ENCODE measurements around the gene EIF2B2.
A peak's percentile ranks its signal among the peaks of the same experiment; 100 is the strongest.

EIF2B2 gene

DNA sequence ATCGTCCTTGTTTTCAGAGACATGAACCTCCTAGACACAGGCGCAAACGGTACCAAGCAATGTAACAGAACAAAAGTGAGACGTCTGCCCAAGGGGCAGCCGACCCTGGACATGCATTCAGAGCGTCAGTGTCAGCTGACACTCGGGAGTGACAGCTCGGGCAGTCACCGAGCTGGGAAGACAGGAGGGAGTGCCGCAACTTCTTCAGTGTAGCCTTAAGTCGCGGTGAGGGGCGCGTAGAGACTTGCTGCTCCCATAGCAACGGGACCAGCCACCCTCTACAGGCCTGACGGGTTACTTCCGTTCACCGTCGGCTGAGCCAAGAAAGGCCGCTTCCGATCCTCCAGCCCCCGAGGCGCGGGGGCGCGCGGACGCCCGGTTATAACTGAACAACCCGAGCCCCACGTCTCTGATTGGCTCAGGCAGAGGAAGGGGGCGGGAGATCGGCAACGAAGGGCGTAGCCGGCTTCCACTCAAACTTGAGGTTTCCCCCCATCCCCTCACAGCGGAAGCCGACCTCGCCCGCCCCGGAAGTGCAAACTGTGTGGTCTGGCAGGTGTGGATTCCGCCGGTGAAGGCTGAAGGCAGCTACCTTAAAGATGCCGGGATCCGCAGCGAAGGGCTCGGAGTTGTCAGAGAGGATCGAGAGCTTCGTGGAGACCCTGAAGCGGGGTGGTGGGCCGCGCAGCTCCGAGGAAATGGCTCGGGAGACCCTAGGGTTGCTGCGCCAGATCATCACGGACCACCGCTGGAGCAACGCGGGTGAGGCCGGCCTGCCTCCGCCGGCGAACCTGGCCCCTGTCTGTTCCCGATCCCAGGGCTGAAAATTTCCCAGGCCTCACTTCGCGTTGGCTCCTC is at the start of gene EIF2B2:
Gene EIF2B2, plus strand, starts transcription at position 530 of the 858 bp plus-strand sequence. Its CDS starts 70 bp downstream, at position 600.
- peak; percentile 95 for DNase-seq (ENCODE audit: low spot score)

GRCh38 chr14:74953686-74954085 is 49.0 kb upstream of the EIF2B2 start:
- DNase-seq (ENCODE audit: low spot score), result no peak

- no peak for DNase-seq (ENCODE audit: low spot score)
Observed at GRCh38 chr14:74954232-74954946, 48.3 kb upstream of the EIF2B2 start.

DNA sequence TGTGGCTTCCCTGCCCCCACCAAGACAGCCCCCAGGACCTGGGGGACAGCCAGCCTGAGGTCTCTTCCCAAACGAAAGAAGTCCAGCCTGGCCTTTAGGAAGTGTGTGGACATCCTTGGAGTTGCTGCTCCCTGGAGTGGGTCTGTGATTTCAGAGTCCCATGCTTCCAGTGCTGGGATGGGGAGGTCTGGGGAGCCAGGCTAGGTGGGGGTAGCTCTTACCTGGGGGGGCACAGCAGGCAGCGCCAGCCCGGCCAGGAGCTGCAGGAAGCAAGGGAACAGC is 47.8 kb upstream of the EIF2B2 start:
- DNase-seq (ENCODE audit: low spot score), result no peak

DNA sequence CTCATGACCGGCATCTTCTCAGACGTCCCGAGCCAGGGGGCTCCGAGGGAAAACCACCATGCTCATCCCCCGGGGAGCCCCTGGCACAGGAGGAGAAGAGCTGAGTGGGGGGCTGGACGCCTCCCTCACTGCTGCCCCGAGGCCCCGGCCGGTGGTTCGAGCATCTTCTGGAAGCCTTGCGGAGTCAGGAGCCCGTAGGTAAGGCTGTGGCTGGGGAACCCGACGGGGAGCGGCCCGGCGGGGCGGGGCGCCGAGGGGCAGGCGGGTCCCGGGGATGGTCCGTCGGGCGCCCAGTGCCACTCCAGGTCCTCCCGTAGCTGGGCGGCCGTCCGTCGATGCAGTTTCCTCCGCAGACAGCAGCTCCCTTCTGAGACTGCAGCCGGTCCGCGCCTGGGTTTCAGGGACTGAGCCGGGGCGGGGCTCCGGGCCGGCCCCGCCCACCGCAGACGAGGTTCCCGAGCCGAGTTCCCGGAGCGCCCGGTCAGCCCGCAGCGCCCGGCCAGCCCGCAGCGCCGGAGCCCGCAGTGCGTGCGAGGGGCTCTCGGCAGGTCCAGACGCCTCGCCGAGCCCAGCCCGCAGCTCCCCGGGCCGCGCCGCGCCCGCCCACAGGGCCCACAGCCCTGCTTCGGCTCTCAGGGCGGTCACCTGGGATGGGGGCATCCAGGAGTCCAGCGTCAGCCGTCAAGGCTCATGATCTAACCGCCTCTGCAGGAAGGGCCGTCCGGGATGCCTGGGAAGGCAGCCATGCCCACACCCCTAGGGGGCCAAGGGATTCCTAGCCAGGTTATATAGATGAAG is 47.3 kb upstream of the EIF2B2 start, which contains the start of gene PGF:
Gene PGF, minus strand, starts transcription at position 369 of the 798 bp plus-strand sequence. Its CDS starts 355 bp downstream, at position 14.
- DNase-seq (ENCODE audit: low spot score), result peak; percentile 53

DNA sequence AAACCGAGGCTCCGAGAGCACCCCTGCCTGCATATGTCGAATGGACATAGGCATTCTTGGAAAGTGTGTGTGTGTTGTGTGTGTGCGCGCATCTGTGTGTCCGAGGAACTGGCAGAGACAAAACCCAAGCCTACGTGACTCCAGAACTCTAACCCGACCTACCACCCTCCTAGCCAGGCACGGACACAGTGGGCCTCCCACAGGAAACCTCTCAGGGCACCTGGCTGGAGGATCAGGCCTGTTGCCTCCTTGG is 46.8 kb upstream of the EIF2B2 start:
- DNase-seq (ENCODE audit: low spot score), result no peak

GRCh38 chr14:74956280-74957072 is 46.2 kb upstream of the EIF2B2 start:
- no peak for DNase-seq (ENCODE audit: low spot score)

DNA sequence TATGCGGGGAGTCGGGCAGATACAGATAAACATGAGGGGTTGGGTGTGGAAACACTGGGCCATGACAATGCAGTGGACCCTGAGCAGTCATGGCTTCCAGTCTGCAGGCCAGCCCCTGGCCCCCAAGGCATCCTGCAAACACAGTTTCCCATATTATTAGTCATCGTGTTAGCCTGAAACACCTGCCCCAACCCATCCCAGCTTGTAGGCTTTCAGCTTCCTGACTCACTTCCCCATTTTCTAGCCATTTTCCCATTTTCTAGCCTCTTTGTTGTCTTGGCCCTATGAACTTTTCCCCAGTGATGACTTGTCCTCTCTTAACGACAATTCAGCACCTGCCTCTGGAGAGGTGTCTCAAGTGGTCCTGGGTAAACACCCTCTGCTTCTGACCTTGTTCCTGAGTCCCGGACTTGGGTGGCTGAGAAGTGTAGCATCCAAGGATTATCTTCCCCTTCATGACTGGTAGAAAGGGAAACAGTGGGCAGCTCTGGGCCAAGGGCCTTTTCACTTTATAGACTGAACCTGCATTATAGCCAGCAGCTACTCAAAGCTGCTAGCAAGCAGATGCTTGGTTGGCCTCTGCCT is 43.0 kb upstream of the EIF2B2 start:
- no peak for DNase-seq (ENCODE audit: low spot score)

- no peak for DNase-seq (ENCODE audit: low spot score)
Observed at GRCh38 chr14:74960736-74961135, 42.0 kb upstream of the EIF2B2 start.

- no peak for DNase-seq (ENCODE audit: low spot score)
Observed at GRCh38 chr14:74961238-74961911, 41.3 kb upstream of the EIF2B2 start.

DNA sequence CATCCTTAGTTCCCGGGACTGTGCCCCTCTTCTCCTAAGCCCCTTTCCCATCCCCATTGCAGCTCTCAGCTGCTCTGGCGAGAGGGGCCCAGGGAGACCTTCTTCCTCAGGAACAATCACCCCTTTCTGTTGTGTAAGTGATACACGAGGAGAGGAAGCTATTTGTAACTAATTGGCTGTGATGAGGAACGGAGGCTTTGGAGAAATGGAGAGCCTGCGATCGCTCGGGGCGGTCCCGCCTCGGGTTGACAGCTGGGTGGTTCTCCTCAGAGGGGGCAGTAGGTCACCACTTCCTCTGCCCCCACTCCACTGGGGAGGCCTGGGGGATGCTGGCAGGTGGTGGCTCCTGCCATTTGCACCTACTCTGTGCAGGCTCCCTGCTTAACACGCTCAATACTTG is 40.7 kb upstream of the EIF2B2 start:
- DNase-seq (ENCODE audit: low spot score), result no peak

- no peak for DNase-seq (ENCODE audit: low spot score)
Observed at GRCh38 chr14:74962493-74962892, 40.2 kb upstream of the EIF2B2 start.

GRCh38 chr14:74963178-74963704 is 39.5 kb upstream of the EIF2B2 start:
- no peak for DNase-seq (ENCODE audit: low spot score)

DNA sequence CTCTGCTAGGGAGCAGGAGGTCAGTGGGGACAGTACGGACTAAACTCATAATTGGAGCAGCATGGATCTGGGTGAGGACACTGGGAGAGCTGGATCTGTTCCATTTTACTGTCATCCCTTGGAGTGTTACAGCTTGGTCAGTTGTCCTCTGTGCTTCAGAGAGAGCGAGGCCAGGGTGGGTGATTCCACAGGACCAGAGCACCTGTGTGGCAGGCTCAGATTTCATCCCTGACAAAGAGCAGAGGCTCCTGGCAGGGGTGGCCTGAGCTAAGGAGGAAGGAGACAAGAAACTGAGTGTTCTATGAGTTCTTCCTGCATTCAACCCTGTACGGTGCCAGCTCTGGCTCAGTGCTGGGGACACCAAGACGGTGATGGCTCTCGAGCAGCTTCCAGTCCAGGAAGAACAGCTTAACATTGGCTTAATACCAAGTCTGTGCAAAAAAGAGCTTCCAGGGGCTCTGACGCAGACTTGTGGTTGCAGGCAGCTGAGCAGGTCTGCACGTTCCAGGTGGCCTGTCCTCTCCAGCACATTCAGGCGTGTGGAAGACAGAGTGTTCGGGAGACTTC is 38.9 kb upstream of the EIF2B2 start:
- no peak for DNase-seq (ENCODE audit: low spot score)

DNA sequence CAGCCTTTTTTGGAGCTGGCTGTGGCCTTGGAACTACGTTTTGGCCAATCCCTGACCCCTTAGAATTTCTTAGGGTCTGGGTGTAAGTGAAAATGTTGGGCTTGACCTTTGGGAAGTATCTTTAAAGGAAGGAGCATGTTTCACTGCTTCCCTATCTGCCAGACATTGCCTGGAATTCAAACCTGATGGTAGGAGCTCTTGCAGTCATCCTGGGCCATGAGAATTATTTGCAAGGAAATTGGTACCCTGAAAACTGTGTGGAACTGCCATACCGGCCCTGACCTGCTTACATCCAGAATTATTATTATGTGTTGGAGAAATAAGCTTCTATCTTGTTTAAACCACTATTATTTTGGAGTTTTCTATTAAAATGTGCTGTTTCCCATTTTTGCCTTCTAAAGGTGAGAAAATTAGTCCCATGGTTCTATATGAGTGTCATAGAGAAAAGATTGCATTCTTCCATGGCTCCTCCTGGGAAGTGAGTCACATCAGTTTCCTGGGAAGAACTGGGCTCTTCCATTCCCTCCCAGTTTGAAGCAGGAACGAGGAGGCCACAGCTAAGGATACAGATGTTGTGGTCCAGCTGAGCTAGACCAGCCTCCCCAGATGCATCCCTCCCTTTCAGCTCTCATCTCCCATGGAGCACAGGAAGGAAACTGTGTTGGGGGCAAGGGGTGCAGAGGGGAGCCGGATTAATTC is 37.8 kb upstream of the EIF2B2 start:
- no peak for DNase-seq (ENCODE audit: low spot score)

GRCh38 chr14:74965486-74966153 is 37.1 kb upstream of the EIF2B2 start:
- no peak for DNase-seq (ENCODE audit: low spot score)

GRCh38 chr14:74968811-74969210 is 33.9 kb upstream of the EIF2B2 start:
- no peak for DNase-seq (ENCODE audit: low spot score)

DNA sequence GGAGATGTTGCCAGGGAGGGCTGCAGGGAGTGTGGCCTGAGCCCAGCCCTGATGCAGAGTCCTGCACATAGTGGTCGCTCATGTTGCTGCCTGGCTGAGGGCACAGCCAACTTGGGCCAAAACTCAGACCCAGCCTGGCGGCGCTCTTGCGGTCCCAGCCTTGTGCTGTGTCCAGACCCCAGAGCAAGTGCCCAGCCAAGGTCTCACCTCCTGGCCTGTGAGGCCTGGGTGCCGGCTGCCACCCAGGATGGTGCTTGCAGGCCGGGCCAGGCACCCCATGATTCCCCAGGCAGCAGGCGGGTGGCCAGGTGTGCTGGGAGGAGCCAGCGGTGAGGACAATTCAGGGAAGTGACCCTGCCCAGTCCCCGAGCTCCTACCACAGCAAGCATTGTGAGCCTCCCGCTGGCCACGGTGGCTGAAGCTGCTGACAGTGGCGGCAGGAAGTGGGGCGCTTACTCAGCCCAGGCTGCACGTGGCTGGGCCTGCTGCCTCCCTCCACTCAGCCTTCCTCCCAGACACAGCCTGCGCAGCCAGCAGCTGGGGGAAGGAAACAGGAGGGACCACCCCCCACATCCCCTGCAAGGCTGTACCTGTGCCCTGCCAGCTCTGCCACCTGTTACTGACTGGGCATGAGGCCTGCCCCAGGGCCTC is 29.6 kb upstream of the EIF2B2 start:
- DNase-seq (ENCODE audit: low spot score), result no peak

- no peak for DNase-seq (ENCODE audit: low spot score)
Observed at GRCh38 chr14:74973905-74974363, 28.8 kb upstream of the EIF2B2 start.
